Activated T-cell treated with anti-CD3 and anti-CD28 coated beads, Interleukin-2, amount 50 U/mL, for 48 hours (primary cell): ENCODE results near the gene LRRC1.

Experiments used
- DNase-seq, 2 experiments: peaks; one replicate each; pipeline ENCODE4 v3.0.0-alpha.2; 2020

LRRC1 gene

DNA sequence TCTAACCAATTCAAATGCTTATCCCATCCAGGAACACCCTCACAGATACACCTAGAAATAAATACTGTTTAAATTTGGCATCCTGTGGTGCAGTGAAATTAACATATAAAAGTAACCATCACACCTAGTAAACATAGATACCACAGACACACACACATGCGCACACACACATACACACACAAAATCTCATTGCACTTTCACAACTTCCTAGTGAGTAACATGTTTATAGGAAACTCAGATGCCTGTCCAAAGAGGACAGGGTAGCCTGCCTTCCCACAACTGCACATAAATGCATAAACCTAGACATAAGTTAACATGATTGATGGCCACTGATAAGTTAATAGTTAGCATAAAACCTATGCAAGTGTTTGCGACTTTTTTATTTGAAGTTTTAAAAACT is 56.8 kb downstream of the LRRC1 start:
- DNase-seq, result no peak

DNA sequence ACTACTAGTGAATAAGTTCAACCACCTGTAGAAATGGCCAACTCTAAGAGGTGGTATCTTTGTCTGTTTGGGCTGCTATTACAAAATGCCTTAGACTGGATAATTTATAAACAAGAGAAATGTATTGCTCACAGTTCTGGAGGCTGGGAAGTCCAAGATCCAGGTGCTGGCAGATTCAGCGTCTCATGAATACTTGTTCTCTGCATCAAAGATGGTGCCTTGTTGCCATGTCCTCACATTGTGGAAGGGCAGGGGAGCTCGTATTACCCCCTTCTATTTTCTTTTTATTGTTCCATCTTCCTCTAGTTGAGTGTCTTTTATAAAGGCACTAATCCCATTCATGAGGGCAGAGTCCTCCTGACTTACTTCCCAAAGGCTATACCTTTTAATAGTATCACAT is 58.0 kb downstream of the LRRC1 start:
- no peak for DNase-seq

DNA sequence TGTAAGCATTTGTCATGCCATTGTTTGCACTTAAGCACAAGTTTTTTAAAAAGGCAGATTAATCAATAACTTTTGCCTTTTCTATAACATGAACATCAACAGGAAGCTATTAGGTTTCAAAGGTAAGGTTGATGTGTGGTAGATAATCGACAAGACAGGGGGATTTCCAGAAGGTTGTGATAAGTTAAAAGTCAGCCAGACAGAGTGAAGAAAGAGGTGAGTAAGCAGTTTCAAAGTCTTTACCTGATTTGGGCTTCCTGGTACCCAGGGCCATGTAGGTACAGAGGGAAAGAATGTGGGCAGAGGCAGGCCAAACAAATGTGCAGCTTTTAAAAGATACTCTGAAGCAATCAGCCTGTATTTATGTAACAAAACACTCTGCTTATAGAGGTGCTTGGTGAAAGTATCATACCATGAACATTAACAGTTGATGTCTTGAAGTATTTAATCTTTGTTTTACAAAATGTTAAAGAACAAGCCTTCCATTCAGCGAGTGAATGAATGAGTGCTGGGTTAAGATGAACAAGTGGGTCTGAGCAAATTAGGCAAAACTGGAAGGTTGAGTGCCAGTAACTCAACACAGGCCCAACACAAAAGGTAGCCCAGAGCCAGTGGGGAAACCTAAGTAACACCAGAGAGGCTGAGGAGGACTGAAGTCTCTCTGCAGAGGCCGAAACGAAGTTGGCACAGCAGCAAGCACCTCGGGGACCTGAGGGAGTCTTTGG is 60.2 kb downstream of the LRRC1 start:
- no peak for DNase-seq

DNA sequence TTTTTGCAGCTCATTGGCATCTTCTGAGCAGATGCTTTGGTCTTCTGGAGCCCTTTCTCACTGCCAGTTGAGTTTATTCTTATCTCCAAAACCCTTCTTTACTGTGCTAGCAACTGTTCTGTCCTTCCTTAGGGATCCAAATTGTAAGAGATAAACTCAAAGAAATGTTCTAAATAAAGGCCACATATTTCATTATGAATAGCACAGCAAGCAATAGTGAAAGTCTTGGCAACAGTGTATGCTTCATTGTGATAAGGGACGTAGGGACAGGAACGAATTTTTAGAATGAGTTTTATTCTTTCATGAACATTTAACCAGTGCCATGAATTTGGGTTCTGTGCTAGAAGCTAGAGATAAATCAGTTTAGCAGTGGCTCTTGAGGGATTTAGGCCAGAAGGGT is 61.1 kb downstream of the LRRC1 start:
- no peak for DNase-seq

DNA sequence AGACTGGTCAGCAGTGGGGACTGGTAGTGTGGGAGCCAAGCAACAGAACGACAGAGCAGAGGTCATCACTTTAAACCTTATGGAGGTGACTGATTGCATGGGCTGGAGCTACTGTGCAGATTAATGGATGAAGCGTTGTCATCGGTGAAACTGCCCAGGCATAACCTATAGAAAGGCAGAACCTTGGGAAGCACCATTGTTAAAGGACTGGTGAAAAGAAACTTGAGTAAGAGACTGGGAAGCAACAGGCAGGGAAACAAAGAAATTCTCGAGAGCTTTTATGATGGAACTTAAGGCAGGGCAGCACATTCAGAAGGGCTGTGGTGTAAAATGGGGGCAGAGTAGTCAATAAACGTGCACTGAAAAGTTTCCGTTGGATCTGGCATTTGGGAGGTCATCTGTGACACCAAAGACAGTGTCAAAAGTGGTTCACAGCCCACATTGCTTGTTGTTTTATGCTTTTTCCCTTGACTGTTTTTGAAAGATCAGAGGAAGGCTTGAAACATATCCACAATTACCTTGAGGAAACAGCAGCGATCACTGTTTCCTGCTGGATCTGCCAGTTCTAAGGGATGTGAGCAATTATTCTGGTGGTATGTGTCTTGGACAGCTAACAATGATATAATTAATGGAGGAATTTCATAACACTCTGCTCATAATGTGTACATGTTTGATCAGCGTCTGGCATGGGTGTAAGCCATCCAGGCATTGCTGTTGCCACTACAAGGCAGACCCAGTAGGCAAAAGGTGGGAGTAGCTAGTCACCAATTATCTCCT is 62.7 kb downstream of the LRRC1 start:
- DNase-seq, result no peak

DNA sequence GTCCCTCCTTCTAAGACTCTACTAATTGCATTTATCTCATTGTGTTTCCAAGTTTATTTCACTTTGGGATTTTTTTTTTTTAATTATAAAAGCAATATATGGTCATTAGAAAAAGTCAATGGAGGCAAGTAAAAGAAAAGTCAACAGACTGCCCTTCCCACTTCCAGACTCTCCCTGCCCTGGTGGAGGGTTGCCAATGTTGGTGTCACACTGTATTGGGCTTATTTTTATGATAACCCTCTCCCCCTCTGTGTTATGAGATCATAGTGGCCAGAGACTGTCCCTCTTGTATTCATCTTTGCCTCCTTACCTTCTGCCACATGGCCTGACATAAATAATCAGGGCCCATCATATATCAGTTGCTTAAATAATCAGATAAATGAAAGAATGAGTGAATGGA is 63.4 kb downstream of the LRRC1 start:
- no peak for DNase-seq

DNA sequence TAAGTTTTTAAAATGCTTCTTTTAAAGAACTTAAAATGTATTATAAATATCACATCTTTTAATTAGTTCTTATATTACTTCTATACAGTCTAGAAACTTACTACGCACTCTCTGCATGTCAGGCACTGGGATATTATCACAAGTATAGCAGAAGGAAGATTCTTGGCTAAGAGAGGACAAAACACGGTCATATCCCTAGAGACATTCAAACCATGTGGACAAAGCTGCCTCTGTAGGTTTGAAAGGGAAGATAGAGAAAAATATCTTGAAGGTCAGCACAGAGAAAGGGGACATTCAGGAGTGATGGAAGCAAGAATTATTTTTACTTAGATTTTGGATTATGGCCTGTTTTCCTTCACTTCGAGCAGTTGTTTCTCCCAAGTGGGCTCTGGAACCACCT is 64.1 kb downstream of the LRRC1 start:
- no peak for DNase-seq

DNA sequence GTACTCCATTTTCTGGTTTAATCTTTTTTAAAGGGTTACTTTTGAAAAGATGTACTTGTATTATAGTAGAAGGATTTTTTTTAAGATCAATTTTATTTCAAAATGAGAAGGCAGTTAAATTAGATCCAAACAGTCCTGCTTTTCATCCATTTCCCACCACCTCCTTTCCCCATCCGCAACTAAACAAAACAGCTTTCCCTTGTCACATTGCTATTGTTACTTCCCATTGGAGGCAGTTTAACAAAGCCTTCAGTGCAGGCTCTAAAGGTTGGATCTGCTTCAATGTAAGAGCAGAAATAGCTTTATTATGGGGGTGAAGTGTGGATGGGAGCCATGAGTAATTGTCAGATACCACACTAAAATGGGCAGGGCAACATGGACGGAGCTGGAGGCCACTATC is 65.7 kb downstream of the LRRC1 start:
- no peak for DNase-seq

DNA sequence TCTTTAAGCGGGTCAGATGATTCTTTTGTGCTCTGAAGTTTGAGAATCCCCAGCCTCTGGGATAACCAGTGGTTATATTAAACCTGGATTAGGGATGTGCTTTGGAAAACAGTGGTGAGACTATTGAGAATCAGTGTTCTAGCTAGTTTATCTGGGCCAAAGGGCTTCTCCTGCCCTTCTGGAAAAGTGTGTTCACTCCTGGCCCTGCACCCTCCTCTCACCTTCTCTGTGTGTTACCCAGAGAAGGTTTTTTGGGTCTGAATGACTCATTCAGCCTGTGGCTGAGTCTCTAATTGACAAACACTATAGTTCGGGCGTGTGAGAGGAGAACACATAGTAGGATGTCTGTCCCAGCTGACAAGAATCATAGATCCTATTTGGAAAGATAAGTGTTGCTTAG is 66.7 kb downstream of the LRRC1 start:
- no peak for DNase-seq

DNA sequence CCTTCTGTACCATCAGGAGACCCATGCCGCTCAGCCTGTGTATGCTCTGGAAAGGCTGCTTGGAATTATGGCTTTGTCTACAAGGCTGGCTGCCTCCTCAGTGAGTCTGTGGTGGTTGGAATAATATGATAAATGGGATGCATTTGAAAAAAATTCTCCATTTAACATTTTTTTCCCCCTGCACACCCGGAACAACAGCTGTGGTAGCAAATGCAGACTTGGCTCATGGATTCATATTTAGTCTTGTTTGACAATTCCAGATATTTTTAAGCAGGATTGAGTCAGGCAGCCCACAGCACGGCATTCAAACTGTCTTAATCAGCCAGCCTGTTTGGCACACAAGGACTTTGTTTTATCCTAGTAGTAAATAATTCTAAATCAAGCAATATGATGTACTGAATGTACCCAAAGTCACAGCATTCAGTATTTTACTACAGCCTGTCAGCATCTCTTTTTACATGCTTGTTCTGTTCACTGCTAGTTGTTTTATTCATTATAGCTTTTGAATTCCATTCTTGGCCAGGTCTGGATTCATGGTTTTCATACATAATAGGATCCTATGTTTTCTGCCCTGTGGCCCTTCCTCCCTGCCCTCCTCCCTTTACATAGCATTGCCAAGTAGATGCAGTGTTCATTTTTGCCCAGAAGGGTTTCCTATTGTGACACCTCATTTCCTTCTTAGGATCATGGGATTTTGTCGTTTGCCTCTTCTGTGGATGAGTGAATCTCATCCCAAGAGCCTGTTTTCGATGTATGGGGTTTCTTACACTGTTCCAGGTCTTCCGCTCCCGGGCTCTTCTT is 68.1 kb downstream of the LRRC1 start:
- DNase-seq, result no peak

DNA sequence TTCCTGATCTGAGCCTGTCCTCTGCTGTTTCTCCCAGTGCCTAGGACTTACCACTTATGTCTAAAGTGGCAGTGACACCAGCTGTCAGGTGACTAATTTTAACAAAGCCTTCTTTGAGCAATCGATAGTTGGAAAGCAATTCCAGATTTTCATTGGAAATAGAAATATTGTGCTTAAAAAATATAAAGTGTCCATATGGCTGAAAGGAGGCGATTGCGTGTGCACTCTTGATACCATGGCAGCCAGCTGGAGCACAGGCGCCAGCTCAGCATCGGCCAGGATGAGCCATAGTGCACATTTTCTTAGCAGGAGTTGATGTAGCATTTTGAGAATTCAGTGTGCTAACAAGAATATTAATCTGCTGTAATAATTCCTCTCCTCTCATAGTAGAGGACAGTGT is 70.0 kb downstream of the LRRC1 start:
- no peak for DNase-seq

DNA sequence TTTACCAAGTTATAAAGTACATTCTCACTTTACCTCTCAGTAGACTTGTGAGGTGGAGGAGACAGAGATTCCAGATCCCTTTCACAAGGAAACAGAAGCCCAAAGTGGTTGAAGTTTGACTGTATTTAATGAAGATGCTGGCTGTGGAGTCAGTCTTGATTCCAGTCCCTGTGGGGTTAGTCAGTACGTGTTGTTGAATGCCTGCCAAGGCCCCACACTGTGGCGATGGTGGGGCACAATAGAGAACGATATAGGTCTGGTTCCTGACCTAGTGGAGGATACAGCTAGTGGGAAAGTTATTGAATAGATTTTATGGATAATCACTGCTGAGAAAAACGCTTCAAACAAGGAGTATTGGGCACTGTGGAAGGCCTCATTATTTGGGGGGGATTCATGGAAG is 71.4 kb downstream of the LRRC1 start:
- DNase-seq, result no peak

DNA sequence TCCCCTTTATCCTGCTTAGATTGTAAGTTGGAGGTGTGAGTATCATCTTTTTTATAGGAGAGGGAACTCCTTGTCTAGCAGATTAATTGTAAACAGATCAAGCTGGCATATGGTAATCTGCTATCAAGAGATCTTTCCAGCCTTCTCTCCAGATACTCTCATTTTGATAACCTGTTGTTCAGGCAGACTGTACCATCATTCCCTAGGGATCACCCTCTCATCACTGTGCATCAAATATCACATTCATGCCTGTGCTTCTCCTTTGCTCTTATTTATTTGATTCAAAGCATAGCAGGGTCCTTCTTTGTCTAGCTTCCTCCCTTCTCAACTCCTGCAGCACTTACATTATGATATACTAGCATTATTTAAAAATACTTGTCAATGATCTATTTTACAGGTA is 73.8 kb downstream of the LRRC1 start:
- no peak for DNase-seq

DNA sequence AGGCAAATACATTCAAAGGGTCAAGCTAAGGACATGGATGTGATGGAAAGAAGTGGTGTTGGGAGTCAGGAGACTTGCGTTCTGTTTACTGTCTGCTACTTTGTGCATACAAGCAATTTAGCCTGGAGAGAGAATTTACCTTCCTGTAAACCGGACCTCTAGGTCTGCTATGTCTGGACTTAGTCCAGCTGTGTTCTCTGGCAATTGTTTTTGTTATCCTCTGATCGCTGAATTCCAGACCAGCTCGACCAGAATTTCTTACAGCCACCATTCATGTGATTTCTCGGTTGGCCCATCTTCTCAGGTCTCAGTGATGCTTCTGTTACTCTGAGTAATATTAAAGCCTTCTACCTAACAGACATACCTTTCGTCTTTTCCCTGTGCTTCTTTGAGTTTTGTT is 75.2 kb downstream of the LRRC1 start:
- no peak for DNase-seq

DNA sequence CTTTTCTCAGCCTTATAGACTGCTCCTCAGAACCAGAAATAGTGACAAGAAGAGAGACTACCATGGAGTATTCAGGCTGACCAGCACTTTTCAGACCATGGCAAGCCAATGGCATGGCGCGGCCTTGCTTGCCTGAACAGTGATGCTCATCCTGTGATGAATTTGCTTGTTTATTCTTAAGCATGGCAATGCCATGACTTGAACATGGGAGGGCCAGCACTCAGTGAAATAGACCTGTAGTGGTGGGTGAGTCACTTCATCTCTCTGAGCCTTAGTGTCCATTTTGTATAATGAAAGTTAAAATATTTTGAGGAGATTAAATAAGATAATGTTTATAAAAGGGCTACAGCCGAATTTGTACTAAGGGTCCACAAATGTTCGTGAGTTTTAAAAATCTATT is 79.1 kb downstream of the LRRC1 start:
- DNase-seq, result no peak

DNA sequence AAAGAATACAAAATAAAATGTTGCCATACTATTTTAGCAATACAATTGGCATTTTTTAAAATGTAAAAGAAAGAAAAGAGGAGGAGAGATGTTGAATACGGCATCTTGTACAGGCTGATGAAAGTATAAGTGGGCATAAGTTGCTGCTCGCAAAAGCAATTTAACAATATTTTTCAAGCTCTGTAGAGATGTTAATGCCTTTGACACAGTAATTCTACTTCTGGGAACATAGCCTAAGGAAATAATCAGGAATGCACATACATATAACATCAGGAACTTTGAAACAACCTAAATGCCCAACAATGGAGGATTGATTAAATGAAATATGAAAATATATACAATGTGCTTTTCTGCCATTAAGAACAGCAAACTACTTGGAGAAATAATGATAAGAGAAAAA is 80.2 kb downstream of the LRRC1 start:
- DNase-seq, result no peak

DNA sequence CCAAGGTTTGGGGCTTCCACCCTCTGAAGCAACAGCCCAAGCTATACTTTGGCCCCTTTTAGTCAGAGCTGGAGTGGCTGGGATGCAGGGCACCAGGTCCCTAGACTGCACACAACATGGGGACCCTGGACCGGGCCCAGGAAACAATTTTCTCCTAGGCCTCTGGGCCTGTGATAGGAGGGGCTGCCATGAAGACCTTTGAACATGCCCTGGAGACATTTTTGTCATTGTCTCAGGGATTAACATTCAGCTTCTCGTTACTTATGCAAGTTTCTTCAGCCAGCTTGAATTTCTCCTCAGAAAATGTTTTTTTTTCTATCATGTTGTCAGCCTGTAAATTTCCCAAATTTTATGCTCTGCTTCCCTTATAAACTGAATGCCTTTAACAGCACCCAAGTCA is 82.3 kb downstream of the LRRC1 start:
- DNase-seq, result no peak

DNA sequence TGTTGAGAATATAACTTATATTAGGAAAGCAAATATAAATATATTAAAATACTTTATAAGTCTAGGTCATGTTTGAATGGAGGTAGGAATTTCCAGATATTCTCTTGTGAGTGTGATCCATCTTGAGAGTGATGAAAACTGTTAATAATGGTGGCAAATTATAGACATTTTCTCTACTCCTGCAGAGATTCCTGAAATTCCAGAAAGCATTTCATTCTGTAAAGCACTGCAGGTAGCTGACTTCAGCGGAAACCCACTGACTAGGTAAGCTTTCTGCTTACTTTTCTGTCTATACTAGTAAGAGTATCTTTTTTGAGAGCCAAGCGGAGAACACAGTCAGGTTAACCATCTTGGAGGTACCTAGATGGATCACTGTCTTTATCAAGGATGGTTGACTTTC is 84.0 kb downstream of the LRRC1 start:
- DNase-seq, result no peak

DNA sequence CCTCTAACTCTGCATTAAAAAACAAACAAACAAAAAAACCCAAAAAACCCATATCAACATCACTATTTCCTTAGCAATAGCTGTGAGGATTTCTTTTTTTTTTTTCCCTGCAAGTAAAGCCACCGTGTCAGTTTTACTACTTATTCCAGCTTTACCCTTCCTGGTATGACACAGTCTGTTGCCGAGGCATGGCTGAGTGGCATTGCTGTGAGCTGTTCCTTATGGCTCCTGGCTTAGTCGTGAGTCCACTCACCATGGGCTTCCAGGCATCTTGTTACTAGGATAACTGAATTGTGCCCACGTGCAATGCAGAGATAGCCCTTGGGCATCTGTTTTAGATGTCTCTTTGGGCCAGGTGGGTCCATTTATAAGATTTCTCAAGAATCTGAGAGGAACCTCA is 84.8 kb downstream of the LRRC1 start:
- no peak for DNase-seq

DNA sequence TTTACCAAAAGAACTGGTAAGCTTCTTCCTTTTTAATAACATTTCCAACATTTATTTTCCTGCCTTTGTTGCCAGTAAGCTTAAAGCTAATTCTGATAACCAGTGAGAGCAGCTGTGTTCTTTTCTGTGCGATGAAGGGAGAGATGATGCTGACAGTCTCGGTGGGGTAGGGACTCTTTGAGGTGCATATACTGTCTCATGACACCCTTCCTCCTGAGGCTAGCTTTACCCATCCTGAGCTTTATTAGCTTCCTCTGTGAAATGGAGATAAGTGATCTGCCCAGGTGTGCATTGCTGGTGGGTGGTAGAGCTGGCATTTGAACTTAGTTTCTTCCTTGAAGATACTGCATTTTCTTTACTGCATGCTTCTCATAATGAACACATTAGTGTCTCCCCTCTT is 92.5 kb downstream of the LRRC1 start:
- no peak for DNase-seq

DNA sequence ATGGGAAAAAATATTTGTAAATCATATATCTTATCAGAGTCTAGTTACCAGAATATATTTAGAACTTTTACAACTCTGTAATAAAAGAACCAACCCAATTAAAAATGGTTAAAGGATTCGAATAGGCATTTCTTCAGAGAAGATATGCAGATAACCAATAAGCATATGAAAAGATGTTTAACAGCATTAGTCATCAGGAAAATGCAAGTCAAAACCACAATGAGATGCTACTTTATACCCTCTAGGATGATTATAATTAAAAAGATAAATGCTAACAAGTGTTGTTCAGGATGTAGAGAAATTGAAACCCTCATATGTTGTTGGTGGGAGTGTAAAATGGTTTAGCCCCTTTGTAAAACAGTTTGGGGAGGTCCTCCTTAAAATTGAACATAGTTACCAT is 94.1 kb downstream of the LRRC1 start:
- DNase-seq, result no peak

DNA sequence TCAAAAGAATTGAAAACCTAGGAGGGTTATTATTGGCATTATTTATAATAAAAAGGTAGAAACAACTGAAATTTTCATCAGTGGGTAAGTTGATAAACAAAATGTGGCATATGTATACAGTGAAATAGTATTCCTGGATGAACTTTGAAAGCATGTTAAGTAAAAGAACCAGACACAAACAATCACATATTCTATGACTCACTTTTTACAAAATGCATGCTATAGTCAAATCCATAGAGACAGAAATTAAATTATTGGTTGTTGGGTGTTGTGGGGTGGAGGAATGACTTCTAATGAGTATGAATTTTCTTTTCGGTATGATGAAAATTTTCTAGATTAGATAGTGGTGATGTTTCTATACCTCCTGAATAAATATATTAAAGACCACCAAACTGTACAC is 94.6 kb downstream of the LRRC1 start:
- DNase-seq, result no peak

DNA sequence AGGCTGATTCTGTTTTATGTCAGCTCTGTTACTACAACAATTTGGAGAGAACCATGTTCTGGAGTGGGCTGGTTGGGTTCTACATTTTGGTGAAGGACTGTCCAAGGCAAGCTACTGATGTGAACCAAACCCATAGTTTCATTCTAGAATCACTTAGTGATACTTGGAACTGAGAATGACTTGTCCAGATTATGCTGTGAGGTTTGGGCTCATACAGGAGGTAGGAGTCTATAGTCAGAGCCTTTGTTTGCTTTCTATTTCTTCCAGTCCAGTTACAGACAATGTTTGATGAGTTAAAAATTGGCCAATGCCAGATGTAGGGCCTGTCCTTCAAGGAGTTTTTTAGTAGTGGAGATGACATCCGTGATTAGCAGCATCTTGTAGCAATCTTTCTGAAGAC is 97.9 kb downstream of the LRRC1 start:
- DNase-seq, result no peak

DNA sequence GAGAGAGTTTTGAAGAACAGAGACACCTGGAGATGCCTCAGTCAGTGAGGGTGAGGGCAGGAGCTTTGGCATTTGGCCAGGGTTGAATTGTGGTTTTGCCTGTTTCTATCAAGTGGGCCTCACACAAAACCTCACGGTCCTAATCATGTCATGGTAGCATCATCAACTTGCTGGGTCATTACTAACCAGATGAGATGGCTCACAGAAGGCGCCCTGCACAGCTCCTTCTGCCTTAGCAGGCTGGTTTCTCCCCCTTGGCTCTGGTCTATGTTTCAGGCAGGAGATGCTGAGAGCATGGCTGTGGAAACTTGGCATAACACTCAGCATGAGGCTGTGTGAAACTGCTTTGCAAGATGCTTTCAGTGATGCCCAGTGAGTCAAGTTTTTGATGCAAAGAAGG is 99.3 kb downstream of the LRRC1 start:
- peak; percentile 69 to 77 for DNase-seq
